Esophagus (tissue), 2 donors: Measurements from ENCODE around the gene XG. TPM values are rescaled to one million over a fixed set of nuclear protein-coding genes. Genes with fewer than 3 reads are reported as not detected.

Experiments used
- H3K27ac ChIP-seq, 2 donors: one replicate each; pipeline ENCODE4 v1.5.1; 2013; ENCODE audit warnings: low read depth in 2 of 2, mild to moderate bottlenecking in 2 of 2, inconsistent platforms in 1 of 2, low read length in 1 of 2, moderate library complexity in 1 of 2
- H3K27me3 ChIP-seq, 2 donors: one replicate each; pipeline ENCODE4 v1.6.1; 2013; ENCODE audit warnings: low read length in 2 of 2, control low read depth in 1 of 2, mild to moderate bottlenecking in 1 of 2; ENCODE audit not compliant: insufficient read depth in 2 of 2, control insufficient read depth in 1 of 2
- H3K36me3 ChIP-seq, 2 donors: one replicate each; pipeline ENCODE4 v1.6.1; 2013; ENCODE audit warnings: low read length in 1 of 2; ENCODE audit not compliant: control insufficient read depth in 2 of 2, insufficient read depth in 2 of 2
- H3K4me1 ChIP-seq, 2 donors: one replicate each; pipeline ENCODE4 v1.6.1; 2013; ENCODE audit warnings: low read length in 1 of 2; ENCODE audit not compliant: control insufficient read depth in 2 of 2, insufficient read depth in 2 of 2
- H3K4me3 ChIP-seq, 2 donors: one replicate each; pipeline ENCODE4 v1.5.1; 2013; ENCODE audit warnings: low read length in 2 of 2, mild to moderate bottlenecking in 2 of 2, low read depth in 1 of 2, moderate library complexity in 1 of 2
- H3K9me3 ChIP-seq, 2 donors: one replicate each; pipeline ENCODE4 v1.6.1; 2013; ENCODE audit warnings: mild to moderate bottlenecking in 2 of 2, low read depth in 1 of 2, low read length in 1 of 2, moderate library complexity in 1 of 2; ENCODE audit not compliant: control insufficient read depth in 2 of 2, insufficient read depth in 1 of 2
- WGBS, 2 donors: extraction: QIAGEN DNeasy Blood & Tissue Kit; methylation state at CpG; one replicate each; pipeline ENCODE4 v1.1.7; 2013; 5-methylcytosine and 5-hydroxymethylcytosine counted together
- polyA plus RNA-seq, 2 donors: library from polyadenylated mRNA; stranded (reverse); fragments of 200-250 nt; gene quantifications; one replicate each; pipeline ENCODE4 v1.2.3, GENCODE V29; 2013
- donor health status: healthy with polysubstance abuse.
- donor health status: Bipolar disorder and iron deficiency.

Gene XG
- polyA plus RNA-seq, 2 donors: 10.0 to 12.6 TPM

DNA sequence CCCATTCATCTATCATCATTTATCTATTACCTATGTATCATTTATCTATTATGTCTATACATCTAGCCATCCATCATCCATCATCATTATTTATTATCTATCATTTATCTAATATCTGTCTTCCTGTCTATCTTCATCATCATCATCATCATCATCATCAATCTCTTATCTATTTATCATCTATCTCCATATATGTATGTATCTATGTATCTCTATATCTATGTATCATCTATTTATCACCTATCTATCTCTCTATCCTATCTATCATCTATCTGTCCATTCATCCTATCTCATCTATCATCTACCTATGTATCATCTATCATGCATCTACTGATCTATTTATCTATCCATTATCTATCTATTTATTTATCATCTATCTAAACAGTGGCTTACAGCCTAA lies 73.0 kb downstream of the XG start:
- H3K36me3 ChIP-seq: no peaks in the 10 kb centered on the region
- H3K4me1 ChIP-seq: peaks cover 3 to 9% of the 10 kb centered on the region in 2 donors
- no peak overlapping the region for H3K4me3 ChIP-seq
- H3K27ac ChIP-seq: no peak overlapping the region
- no peaks in the 10 kb centered on the region for H3K9me3 ChIP-seq
- no peaks in the 10 kb centered on the region for H3K27me3 ChIP-seq

DNA sequence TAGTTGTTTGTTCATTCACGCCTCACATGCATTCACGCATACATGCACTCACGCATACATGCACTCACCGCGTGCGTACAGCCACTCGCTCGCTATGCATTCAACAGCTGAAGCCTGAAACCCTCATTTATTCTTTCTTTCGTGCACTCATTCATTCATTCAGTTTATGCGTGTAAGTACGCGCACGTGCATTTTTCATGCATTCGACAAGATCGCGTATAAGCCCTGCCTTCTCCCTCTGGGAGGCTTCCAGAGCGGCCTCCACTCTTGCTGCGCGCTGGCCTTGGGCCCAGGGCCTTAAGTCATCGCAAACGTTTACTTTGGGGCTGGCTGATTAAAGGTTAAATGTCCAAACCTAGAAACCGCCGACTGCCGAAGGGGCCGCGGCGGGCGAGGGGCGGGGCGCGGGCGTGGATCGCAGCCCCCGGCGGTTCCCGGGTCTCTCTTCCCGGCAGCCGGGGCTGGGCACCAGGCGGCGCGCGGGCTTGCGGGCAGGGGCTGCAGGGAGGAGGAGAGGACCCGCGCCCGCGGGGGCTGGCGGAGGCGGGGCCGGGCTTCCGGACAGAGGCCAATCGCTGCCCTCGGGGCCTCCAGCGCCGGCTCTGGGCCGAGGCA lies 76.6 kb downstream of the XG start, which contains the start of gene GYG2:
TSS of gene GYG2 (plus strand) at position 587 of the 615 bp plus-strand sequence. CDS start 1,259 bp downstream, outside the sequence.
- H3K27ac ChIP-seq: no peak within 1 kb of the TSS
- WGBS, 2 donors: 14 to 16% methylated on average over 51 to 52 of the region's 56 CpGs

DNA sequence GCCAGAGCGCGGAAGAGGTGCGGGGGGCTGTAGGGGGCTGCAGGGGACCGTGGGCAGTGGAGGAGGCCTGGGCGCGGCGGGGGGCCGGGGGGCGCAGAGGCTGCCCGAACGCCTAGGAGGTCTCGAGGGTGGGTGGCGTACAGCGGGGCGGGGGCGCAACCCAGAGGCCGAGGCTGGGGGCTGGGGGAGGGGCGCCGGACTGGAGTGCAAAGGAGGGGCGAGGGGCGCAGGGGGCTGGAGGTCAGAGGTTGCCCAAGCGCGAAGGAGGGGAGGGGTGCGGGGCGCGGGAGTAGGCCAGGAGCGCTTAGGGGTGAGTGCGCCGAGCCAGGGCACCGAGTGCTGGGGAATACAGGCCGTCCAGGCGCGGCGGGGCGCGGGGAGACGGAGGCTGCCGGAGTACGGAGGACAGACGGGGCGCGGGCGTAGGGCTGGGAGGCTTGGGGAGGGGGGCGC lies 77.1 kb downstream of the XG start:
- Histone ChIP-seq H3K9me3 (no peaks in the 10 kb centered on the region), H3K4me1 (peaks cover 3 to 11% of the 10 kb centered on the region in 2 donors), H3K27me3 (no peaks in the 10 kb centered on the region), H3K27ac (no peak overlapping the region), H3K4me3 (peak overlapping the region; percentile 26 to 36), H3K36me3 (no peaks in the 10 kb centered on the region)
- 4% methylated on average over 30 to 41 of the region's 44 CpGs for WGBS, 2 donors

More for the DNA sequence above, 76.6 kb downstream of the XG start, which contains the start of gene GYG2:
- Histone ChIP-seq H3K4me1 (peaks cover 3 to 11% of the 10 kb centered on the region in 2 donors), H3K27me3 (no peaks in the 10 kb centered on the region), H3K4me3 (peak within 1 kb of the TSS; percentile 26 to 36), H3K9me3 (no peaks in the 10 kb centered on the region), H3K36me3 (no peaks in the 10 kb centered on the region)

DNA sequence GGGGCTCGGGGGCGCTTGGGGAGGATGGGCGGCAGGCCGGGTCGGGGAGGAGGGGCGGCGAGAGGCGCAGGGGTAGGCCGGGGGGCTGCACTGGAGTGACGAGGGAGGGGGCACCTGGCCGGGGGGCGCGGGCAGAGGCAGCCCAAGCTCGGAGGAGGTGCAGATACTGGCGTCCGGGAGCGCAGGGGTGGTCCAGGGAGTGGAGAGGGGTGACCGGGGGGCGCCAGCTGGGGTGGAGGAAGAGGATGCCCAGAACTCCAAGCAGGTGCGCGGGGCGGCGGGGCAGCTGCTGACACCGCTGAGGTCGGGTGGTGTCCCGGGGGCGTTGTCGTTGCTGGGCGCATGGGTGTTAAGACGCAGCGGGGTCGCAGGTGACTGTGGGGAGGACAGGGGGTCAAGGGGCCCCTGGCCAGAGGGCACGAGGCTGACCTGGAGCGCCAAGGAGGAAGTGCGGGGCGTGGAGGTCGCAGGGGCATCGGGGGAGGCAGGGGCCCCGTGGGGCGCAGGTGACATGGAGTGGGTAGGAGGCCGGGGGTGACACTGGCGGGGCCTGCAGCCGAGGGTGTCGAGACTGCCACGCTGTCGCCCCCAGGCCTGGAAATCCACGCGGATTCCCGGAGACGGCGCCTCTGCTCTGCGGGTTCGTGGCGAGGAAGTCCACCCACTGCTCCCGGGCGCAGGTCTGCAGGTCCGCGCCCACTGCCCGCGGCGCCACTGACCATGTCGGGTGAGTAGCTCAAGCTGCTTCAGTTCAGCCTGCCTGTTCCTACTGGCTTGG lies 77.8 kb downstream of the XG start:
- peaks cover 3 to 11% of the 10 kb centered on the region in 2 donors for H3K4me1 ChIP-seq
- 20 to 24% methylated on average over 32 to 62 of the region's 62 CpGs for WGBS, 2 donors
- peak overlapping the region; percentile 13 to 36 for H3K4me3 ChIP-seq
- H3K36me3 ChIP-seq: no peaks in the 10 kb centered on the region
- H3K27ac ChIP-seq: no peak overlapping the region
- no peaks in the 10 kb centered on the region for H3K27me3 ChIP-seq
- no peaks in the 10 kb centered on the region for H3K9me3 ChIP-seq

DNA sequence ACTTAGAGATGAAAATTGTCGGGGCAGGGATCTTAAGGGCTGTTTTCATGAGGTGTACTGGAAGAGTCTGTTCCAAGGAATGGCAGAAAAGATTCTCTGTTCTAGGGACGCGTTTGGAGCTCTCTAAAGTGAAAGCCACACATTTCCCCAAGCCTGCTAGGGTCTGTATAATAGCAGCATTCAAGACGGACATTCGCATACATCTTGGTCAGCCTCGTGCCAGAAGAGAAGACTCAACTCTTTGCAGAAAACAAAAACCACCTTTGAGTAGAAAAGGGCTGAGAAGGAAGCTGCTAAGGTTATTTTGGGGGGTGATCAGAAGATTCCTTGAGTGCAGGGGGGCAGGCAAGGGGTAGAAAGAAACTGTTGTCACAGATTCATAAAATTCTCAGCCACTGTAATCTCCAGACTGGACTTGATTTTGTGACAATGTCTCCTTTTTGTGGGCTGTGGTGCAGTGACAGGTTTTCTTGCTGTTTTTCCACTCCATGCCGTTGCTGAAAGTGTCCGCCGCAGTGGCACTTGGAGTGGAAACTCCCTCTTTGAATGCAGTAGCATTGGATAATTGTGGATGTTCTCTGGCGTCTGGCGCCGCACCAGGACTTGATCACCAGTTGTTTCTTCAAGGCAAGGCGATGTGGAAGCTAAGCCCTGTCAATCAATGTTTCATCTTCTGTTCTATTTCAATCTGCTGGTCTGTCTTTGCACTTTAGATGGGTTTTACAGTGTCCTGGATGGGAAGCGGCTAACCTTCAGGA lies 79.8 kb downstream of the XG start:
- 89 to 92% methylated on average over 14 of the region's 14 CpGs for WGBS, 2 donors
- H3K4me3 ChIP-seq: no peak overlapping the region
- no peaks in the 10 kb centered on the region for H3K27me3 ChIP-seq
- H3K36me3 ChIP-seq: no peaks in the 10 kb centered on the region
- H3K4me1 ChIP-seq: peaks cover 3 to 11% of the 10 kb centered on the region in 2 donors
- H3K27ac ChIP-seq: no peak overlapping the region
- H3K9me3 ChIP-seq: no peaks in the 10 kb centered on the region

DNA sequence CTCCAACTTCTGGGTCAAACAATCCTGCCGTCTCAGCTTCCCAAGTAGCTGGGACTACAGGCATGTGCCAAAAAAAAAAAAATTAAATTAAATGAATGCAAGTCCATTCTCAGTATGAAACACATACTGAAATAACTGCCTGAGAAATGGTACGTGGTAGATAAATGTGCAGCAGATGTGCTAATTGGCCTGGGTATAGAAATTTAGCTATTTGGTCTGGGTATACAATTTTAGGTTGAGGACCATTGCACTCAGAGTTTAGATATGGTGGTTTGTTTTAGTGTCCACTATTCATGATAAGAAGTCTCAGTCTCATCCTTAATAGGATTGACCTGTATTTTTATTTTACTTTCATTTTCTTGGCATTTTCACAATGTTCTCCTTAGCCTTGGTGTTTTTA lies 86.1 kb downstream of the XG start:
- Histone ChIP-seq H3K4me1 (no peaks in the 10 kb centered on the region), H3K36me3 (no peaks in the 10 kb centered on the region), H3K4me3 (no peak overlapping the region), H3K27ac (no peak overlapping the region), H3K27me3 (no peaks in the 10 kb centered on the region), H3K9me3 (no peaks in the 10 kb centered on the region)
- WGBS, 2 donors: 90 to 96% methylated on average over 2 of the region's 2 CpGs

DNA sequence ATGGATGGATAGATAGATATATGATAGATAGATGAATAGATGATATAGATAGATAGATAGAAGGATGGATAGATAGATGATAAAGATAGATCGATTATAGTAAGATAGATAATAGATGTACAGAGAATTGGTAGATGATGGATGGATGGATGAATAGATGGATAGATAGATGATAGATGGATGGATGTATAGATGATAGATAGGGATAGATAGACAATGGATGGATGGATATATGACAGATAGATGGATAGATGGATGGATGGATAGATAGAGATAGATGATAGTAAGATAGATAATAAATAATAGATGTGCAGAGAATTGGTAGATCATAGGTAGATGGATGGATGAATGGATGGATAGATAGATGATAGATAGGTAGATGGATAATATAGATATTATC lies 89.1 kb downstream of the XG start:
- 89 to 96% methylated on average over 1 of the region's 1 CpG for WGBS, 2 donors
- Histone ChIP-seq H3K9me3 (no peaks in the 10 kb centered on the region), H3K4me1 (no peaks in the 10 kb centered on the region), H3K36me3 (no peaks in the 10 kb centered on the region), H3K27ac (no peak overlapping the region), H3K4me3 (no peak overlapping the region), H3K27me3 (no peaks in the 10 kb centered on the region)

DNA sequence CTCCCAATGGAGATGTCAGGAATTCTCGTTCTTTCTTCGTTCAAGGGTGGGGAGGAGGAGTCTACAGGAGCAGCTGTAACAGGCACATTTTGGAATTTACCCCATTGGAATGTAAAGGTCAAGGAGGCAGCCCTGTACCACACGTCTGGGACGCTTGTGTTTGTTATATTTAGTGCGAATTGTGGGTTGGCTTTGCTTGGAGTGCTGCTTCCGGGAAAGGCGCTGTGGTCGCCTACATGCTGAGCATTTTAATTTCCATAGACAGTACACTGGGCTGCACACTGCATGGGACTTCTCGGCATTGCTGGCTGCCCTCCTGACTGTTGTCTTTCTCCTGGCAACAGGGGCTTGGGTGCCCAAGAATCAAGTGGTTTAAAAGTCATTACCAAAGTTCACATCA lies 89.7 kb downstream of the XG start:
- no peaks in the 10 kb centered on the region for H3K4me1 ChIP-seq
- H3K27me3 ChIP-seq: no peaks in the 10 kb centered on the region
- no peaks in the 10 kb centered on the region for H3K9me3 ChIP-seq
- H3K4me3 ChIP-seq: no peak overlapping the region
- WGBS, 2 donors: 71 to 80% methylated on average over 9 of the region's 9 CpGs
- no peak overlapping the region for H3K27ac ChIP-seq
- no peaks in the 10 kb centered on the region for H3K36me3 ChIP-seq

DNA sequence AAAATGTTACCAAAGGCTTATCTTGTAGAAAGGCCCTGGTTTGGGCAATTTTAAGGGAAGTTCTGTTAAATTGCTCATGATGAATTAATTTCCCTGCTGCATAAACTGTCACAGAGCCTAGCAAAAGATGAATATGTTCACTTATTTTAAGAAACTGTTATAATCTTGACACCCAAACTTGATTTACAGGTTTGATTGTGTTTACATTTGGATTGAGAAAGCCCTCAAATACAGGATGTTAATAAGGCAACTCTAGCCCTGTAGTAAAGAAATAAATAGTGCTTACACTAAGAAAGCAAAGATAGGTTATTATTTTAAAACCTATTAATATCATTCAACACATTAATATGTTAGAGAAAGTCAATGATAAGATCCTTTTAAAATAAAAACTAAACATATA lies 95.2 kb downstream of the XG start:
- Histone ChIP-seq H3K36me3 (no peaks in the 10 kb centered on the region), H3K9me3 (no peaks in the 10 kb centered on the region), H3K27ac (no peak overlapping the region), H3K4me3 (no peak overlapping the region), H3K27me3 (no peaks in the 10 kb centered on the region), H3K4me1 (no peaks in the 10 kb centered on the region)
